Astrocyte of the spinal cord (primary cell): ENCODE data around the gene AZU1.

ENCODE experiments used
- DNase-seq: peaks from one replicate; pipeline ENCODE4 v3.0.0; 2011; ENCODE audit warnings: low read depth, low spot score
- H3K4me3 ChIP-seq: 2 replicates; pipeline ENCODE4 v1.5.1; 2011; ENCODE audit warnings: low read depth, mild to moderate bottlenecking, low read length, moderate library complexity
- in situ Hi-C: cut with HindIII; loops from 2 replicates; pipeline ENCODE4 v1.10.0; 2017; ENCODE audit warnings: low sequenced_read_pairs
- TF ChIP-seq, protein P1 (sequence below): IDR thresholded peaks from 2 replicates; pipeline ENCODE4 v1.5.1; 2012; ENCODE audit warnings: low read depth, mild to moderate bottlenecking, low read length, inconsistent platforms

Gene AZU1

DNA sequence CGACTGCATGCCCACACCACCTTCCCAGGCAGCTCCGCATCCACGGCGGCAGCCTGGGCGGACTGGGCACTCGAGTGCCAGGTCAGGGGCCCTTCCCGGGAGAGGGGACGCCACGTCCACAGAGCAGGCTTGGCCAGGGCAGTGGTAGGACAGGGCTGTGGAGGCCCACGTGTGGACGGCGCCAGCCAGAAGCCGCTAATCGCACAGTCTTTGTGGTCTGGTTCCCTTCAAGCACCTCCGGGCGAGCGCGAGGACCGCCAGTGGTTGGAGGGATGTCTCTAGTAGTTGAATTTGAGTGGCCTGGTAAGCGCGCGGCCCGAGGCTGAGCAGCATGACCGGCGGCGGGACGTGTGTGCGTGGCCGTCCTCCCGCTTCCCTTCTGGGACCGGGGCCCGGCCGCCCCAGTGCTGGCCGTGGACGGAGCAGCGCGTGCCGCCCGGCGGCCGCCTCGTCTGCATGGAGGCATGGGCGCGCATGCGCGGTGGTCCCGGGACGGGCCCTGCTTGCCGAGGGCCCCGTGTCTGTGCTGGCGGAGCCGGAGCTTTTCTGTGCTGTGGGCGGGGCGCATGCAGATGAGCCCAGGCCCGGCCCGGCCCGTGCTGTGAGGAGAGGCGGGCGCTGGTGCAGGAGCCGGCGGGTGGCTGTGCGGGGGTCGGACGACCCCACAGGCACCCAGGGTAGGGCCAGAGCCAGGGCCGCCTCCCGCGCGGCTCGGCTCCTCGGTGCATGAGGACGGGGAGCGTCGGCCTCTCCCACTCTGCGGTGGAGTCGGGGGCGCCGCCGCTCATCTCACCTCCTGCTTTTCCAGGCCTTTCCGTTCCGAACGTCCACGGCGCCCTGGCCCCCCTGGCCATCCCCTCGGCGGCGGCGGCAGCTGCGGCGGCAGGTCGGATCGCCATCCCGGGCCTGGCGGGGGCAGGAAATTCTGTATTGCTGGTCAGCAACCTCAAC, 21.8 kb upstream of the AZU1 start:
- H3K4me3 ChIP-seq: no peak overlapping the region
- TF ChIP-seq, protein P1, sequence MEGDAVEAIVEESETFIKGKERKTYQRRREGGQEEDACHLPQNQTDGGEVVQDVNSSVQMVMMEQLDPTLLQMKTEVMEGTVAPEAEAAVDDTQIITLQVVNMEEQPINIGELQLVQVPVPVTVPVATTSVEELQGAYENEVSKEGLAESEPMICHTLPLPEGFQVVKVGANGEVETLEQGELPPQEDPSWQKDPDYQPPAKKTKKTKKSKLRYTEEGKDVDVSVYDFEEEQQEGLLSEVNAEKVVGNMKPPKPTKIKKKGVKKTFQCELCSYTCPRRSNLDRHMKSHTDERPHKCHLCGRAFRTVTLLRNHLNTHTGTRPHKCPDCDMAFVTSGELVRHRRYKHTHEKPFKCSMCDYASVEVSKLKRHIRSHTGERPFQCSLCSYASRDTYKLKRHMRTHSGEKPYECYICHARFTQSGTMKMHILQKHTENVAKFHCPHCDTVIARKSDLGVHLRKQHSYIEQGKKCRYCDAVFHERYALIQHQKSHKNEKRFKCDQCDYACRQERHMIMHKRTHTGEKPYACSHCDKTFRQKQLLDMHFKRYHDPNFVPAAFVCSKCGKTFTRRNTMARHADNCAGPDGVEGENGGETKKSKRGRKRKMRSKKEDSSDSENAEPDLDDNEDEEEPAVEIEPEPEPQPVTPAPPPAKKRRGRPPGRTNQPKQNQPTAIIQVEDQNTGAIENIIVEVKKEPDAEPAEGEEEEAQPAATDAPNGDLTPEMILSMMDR: no peak
- DNase-seq: no peak
- in situ Hi-C loops: no loop called here

DNA sequence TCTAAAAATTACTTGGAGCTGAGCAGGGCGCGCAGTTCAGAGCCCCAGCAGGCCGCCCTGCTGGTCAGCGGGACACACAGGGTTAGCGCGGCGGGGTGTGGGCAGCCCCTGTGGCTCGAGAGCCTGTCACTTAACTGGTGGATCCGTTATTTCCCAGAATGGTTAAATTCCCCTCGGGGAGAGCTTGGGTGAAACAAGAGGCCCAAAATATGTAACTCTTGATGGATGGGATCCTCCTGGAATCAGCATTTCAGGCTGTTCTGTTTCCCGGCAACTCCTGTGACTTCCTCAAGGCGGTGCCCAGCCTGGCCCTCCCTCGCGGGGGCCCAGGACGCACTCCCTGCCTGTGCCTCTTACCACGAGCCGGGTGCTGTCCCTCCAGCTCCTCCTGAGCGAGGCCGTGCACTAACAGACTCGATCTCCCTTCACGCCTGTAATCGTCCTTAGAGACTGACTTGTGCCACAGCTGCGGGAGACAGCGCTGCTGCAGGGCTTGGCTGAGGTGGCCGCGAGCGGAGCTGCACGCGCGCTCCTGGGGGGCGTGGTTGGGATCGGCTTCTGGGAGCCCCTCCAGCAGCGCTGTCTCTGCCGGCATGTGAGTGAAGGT, 20.7 kb upstream of the AZU1 start:
- no peak overlapping the region for H3K4me3 ChIP-seq
- no peak for DNase-seq
- TF ChIP-seq, protein P1: no peak
- in situ Hi-C loops: no loop called here

DNA sequence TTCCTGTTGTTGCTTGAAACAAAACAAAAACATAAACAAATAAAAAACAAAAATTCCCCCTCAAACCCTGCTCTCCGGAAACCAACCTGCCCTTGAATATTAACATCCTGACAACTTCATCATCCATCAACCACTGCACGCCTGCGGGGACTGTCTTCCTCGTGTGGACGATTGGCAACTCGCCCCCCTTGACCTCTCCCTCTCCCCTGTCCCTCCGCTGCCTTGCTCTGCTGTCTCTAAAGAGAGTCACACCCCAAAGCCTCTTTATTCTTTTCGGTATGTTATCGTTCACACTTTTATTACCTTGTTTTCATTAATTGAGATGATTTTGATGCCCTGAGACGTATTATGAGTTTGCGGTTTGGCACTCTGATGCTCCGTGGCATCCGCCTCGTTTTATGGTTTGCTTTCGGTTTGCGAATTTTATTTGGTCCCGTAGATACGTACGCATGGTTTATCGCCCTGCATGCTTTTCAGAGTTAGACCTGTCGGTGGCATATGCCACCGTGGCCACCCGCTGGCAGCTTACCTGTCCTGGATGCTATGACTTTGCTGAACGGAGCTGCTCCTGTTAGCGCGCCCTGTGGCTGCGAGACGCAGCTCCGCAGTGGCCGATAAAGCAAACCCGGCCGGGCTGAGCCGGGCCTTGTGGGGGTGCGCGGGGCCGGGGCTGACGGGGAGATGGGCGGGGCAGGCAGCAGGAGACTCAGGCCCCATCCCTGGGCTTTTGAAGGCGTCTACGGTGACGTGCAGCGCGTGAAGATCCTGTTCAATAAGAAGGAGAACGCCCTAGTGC, 19.8 kb upstream of the AZU1 start:
- no peak overlapping the region for H3K4me3 ChIP-seq
- in situ Hi-C loops: no loop called here
- no peak for DNase-seq
- TF ChIP-seq, protein P1: no peak

DNA sequence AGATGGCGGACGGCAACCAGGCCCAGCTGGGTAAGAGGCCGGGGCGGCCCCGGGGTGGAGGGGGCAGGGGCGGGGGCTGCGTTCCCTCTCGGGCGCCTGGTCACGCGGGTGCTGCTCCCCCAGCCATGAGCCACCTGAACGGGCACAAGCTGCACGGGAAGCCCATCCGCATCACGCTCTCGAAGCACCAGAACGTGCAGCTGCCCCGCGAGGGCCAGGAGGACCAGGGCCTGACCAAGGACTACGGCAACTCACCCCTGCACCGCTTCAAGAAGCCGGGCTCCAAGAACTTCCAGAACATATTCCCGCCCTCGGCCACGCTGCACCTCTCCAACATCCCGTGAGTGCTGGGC, 19.2 kb upstream of the AZU1 start:
- no peak overlapping the region for H3K4me3 ChIP-seq
- TF ChIP-seq, protein P1: no peak
- no peak for DNase-seq
- in situ Hi-C loops: no loop called here

DNA sequence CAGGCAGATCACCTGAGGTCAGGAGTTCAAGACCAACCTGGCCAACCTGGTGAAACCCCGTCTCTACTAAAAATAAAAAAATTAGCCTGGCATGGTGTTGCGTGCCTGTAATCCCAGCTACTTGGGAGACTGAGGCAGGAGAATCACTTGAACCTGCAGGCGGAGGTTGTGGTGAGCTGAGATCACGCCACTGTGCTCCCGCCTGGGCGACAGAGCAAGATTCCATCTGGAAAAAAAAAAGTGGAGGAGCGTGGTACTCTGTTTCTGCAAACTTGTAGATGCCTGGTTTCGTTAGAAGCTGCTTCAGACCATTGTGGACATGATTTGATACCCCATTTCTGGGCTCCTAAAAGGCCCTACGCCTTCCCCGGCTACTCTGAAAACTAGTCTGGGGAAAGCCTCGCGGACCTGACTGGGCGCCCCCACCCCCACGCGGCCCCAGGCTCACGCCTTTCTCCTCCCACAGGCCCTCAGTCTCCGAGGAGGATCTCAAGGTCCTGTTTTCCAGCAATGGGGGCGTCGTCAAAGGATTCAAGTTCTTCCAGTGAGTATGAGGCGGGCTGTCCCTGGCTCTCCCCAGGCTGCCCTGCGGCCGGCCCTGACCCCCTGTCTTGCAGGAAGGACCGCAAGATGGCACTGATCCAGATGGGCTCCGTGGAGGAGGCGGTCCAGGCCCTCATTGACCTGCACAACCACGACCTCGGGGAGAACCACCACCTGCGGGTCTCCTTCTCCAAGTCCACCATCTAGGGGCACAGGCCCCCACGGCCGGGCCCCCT, 17.4 kb upstream of the AZU1 start:
- TF ChIP-seq, protein P1: no peak
- DNase-seq: no peak
- in situ Hi-C loops: no loop called here
- H3K4me3 ChIP-seq: no peak overlapping the region

DNA sequence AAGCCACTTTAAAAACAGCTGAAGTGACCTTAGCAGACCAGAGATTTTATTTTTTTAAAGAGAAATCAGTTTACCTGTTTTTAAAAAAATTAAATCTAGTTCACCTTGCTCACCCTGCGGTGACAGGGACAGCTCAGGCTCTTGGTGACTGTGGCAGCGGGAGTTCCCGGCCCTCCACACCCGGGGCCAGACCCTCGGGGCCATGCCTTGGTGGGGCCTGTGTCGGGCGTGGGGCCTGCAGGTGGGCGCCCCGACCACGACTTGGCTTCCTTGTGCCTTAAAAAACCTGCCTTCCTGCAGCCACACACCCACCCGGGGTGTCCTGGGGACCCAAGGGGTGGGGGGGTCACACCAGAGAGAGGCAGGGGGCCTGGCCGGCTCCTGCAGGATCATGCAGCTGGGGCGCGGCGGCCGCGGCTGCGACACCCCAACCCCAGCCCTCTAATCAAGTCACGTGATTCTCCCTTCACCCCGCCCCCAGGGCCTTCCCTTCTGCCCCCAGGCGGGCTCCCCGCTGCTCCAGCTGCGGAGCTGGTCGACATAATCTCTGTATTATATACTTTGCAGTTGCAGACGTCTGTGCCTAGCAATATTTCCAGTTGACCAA, 16.7 kb upstream of the AZU1 start:
- in situ Hi-C loops: no loop called here
- DNase-seq: no peak
- H3K4me3 ChIP-seq: no peak overlapping the region
- TF ChIP-seq, protein P1: no peak
